Measurements from ENCODE around the gene RAPH1.

RAPH1 gene

DNA sequence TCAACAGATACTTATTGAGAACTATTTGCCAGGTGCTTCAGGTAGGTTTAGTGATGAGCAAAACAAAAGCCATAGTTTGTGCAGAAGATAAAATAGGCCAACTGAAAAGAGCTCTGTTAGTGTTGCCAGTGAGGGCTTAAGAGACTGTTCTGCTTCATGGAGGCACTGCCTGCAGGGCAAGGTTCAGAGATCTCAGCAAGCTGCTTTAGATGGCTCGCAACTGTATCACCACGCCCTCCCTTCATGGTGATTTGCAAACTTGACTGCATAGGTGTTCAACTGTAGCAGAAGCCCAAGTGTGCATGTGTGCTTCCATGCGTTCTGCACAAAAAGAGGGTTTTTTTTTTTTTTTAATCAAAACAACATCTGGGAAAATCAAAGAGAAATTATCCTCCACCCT, 84.5 kb downstream of the RAPH1 start:
- intact Hi-C loops (cut with DNase I; ENCODE audit: low total_unique reads) = no loop called here
- Histone ChIP-seq H3K9me3 (no peaks in the 10 kb centered on the region), H3K36me3 (peaks cover 19 to 57% (median 48%) of the 10 kb centered on the region in 3 donors), H3K4me1 (peaks cover 0 to 22% (median 6%) of the 10 kb centered on the region in 4 donors), H3K27me3 (no peaks in the 10 kb centered on the region), H3K4me3 (no peak overlapping the region), H3K27ac (no peak overlapping the region)
- TF ChIP-seq, protein P1, sequence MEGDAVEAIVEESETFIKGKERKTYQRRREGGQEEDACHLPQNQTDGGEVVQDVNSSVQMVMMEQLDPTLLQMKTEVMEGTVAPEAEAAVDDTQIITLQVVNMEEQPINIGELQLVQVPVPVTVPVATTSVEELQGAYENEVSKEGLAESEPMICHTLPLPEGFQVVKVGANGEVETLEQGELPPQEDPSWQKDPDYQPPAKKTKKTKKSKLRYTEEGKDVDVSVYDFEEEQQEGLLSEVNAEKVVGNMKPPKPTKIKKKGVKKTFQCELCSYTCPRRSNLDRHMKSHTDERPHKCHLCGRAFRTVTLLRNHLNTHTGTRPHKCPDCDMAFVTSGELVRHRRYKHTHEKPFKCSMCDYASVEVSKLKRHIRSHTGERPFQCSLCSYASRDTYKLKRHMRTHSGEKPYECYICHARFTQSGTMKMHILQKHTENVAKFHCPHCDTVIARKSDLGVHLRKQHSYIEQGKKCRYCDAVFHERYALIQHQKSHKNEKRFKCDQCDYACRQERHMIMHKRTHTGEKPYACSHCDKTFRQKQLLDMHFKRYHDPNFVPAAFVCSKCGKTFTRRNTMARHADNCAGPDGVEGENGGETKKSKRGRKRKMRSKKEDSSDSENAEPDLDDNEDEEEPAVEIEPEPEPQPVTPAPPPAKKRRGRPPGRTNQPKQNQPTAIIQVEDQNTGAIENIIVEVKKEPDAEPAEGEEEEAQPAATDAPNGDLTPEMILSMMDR (IDR thresholded peaks at IDR 0.05) = no peak
- no peak for DNase-seq

GRCh38 chr2:203446780-203447179, 88.3 kb downstream of the RAPH1 start:
- DNase-seq = no peak
- Histone ChIP-seq H3K27me3 (no peaks in the 10 kb centered on the region), H3K4me3 (no peak overlapping the region), H3K9me3 (no peaks in the 10 kb centered on the region), H3K4me1 (peaks cover 0 to 9% (median 3%) of the 10 kb centered on the region in 4 donors), H3K27ac (no peak overlapping the region), H3K36me3 (peaks cover 26 to 77% (median 69%) of the 10 kb centered on the region in 3 donors)
- TF ChIP-seq, protein P1 (IDR thresholded peaks at IDR 0.05) = no peak
- intact Hi-C loops (cut with DNase I; ENCODE audit: low total_unique reads) = no loop called here

DNA sequence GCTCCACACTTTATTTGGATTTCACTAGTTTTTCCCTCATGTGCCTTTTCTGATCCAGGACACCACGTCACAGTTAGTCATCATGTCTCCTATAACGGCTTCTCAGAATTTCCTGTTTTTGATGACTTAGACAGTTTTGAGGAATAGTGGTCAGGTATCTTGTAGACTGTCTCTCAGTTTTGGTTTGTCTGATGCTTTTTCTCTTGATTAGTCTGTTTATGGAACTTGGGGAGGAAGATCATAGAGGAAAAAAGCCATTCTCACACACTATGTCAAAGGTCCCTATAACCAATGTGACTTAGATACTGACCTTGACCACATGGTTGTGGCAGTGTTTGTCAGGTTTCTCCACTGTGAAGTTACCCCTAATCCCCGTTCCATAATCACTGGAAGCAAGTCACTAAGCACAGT, 89.0 kb downstream of the RAPH1 start:
- H3K9me3 ChIP-seq = no peaks in the 10 kb centered on the region
- no peaks in the 10 kb centered on the region for H3K27me3 ChIP-seq
- no peak overlapping the region for H3K4me3 ChIP-seq
- H3K27ac ChIP-seq = no peak overlapping the region
- DNase-seq = no peak
- peaks cover 29 to 80% (median 76%) of the 10 kb centered on the region in 3 donors for H3K36me3 ChIP-seq
- H3K4me1 ChIP-seq = peaks cover 0 to 2% (median 2%) of the 10 kb centered on the region in 4 donors
- TF ChIP-seq, protein P1 (IDR thresholded peaks at IDR 0.05) = no peak
- intact Hi-C loops (cut with DNase I; ENCODE audit: low total_unique reads) = no loop called here

DNA sequence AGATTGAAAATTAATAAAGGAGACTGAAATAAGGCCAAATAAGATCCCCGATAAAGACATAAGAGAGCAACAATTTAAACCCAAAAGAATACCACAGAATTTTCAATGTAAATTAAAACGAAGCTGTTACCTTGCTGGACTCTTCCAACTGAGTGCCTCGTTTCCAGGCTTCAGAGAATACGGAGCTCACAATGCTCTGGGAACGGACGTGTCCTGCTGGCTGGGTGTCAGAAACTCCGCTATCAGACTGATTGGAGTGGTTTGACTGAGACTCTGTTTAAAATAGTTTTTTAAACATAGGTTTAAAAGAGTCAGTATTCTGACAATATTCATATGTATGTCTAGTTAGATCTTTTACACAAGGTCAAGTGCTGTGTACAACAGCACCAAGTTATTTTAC, 90.4 kb downstream of the RAPH1 start:
- Histone ChIP-seq H3K4me3 (no peak overlapping the region), H3K36me3 (peaks cover 32 to 88% (median 84%) of the 10 kb centered on the region in 3 donors), H3K4me1 (no peaks in the 10 kb centered on the region), H3K27me3 (no peaks in the 10 kb centered on the region), H3K9me3 (no peaks in the 10 kb centered on the region), H3K27ac (no peak overlapping the region)
- TF ChIP-seq, protein P1 (IDR thresholded peaks at IDR 0.05) = no peak
- DNase-seq = no peak
- intact Hi-C loops (cut with DNase I; ENCODE audit: low total_unique reads) = no loop called here

- TF ChIP-seq, protein P1 (IDR thresholded peaks at IDR 0.05) = no peak
- no peak for DNase-seq
- H3K27ac ChIP-seq = no peak overlapping the region
- no peaks in the 10 kb centered on the region for H3K4me1 ChIP-seq
- H3K36me3 ChIP-seq = peaks cover 42 to 89% (median 84%) of the 10 kb centered on the region in 3 donors
- intact Hi-C loops (cut with DNase I; ENCODE audit: low total_unique reads) = no loop called here
- no peaks in the 10 kb centered on the region for H3K9me3 ChIP-seq
- no peak overlapping the region for H3K4me3 ChIP-seq
- no peaks in the 10 kb centered on the region for H3K27me3 ChIP-seq
Observed at GRCh38 chr2:203442463-203442862, 92.6 kb downstream of the RAPH1 start.

- DNase-seq = no peak
- H3K9me3 ChIP-seq = no peaks in the 10 kb centered on the region
- H3K36me3 ChIP-seq = peaks cover 32 to 82% (median 75%) of the 10 kb centered on the region in 3 donors
- TF ChIP-seq, protein P1 (IDR thresholded peaks at IDR 0.05) = no peak
- H3K4me1 ChIP-seq = no peaks in the 10 kb centered on the region
- no peaks in the 10 kb centered on the region for H3K27me3 ChIP-seq
- intact Hi-C loops (cut with DNase I; ENCODE audit: low total_unique reads) = loop anchor here (2.0 kb wide), 1 partner anchor 191 kb away; no protein-coding TSS in a partner anchor
- no peak overlapping the region for H3K27ac ChIP-seq
- no peak overlapping the region for H3K4me3 ChIP-seq
Observed at GRCh38 chr2:203441463-203441862, 93.6 kb downstream of the RAPH1 start.

Data from tibial artery (tissue), 4 donors.